Astrocyte (in vitro differentiated cells and primary cell): ENCODE results near the gene A1BG.

Experiments used
- CTCF ChIP-seq: IDR thresholded peaks from 2 replicates; pipeline ENCODE4 v1.5.1; 2011; ENCODE audit warnings: low read depth, mild to moderate bottlenecking, inconsistent platforms, low read length, moderate library complexity; ENCODE audit not compliant: insufficient read depth
- EZH2 ChIP-seq: IDR thresholded peaks from 2 replicates; pipeline ENCODE4 v1.6.1; 2012; ENCODE audit warnings: mild to moderate bottlenecking, low read length, inconsistent platforms; ENCODE audit not compliant: insufficient read depth

DNA sequence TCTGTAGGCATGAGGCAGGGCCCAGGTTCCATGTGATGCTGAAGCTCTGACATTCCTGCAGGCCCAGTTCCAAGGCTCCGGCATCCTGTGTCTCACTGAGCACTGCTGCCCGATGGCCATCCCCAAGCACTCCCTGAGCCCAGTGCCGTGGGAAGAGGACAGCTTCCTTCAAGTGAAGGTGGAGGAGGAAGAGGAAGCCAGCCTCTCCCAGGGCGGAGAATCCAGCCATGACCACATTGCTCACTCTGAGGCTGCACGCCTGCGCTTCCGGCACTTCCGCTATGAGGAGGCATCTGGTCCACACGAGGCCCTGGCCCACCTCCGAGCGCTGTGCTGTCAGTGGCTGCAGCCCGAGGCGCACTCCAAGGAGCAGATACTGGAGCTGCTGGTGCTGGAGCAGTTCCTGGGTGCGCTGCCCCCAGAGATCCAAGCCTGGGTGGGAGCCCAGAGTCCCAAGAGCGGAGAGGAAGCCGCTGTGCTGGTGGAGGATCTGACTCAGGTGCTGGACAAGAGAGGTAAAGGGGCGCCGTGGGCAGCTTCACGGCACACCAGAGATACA, 18.5 kb downstream of the A1BG start:
- TF ChIP-seq CTCF (no peak), EZH2 (no peak)
